ENCODE results near the gene BRPF3. TPM values are rescaled to one million over a fixed set of nuclear protein-coding genes. Genes with fewer than 3 reads are reported as not detected.
A peak's percentile ranks its signal among the peaks of the same experiment; 100 is the strongest.

The BRPF3 gene
- total and polyA plus RNA-seq, 4 experiments from 2014 or later = 1.8 to 36.7 (median 22.0) TPM

GRCh38 chr6:36267731-36268477, 71.4 kb downstream of the BRPF3 start:
- Histone ChIP-seq H3K4me1 (ENCODE audit: insufficient read depth, low read length) (no peaks in the 10 kb centered on the region), H3K4me3 (ENCODE audit: low read length in 2 of 2) (no peak overlapping the region), H3K27me3 (ENCODE audit: insufficient read depth, low read length) (no peaks in the 10 kb centered on the region), H3K27ac (ENCODE audit: low read depth, low read length) (no peak overlapping the region), H3K9me3 (ENCODE audit: control insufficient read depth in 1 of 2, low read length in 2 of 2) (no peaks in the 10 kb centered on the region), H3K36me3 (ENCODE audit: insufficient read depth, low read length) (no peaks in the 10 kb centered on the region)
- POLR2A ChIA-PET (ENCODE audit: partially characterized antibody) = no interaction called here
- no peak for DNase-seq
- H3K4me1 Mint-ChIP-seq = no peaks in the 10 kb centered on the region
- H3K36me3 Mint-ChIP-seq = no peaks in the 10 kb centered on the region
- peaks cover 0 to 8% (median 6%) of the 10 kb centered on the region in 8 donors for H3K9me3 Mint-ChIP-seq
- peak overlapping the region in 2 of 7 donors; percentile 1 to 43 for H3K27ac Mint-ChIP-seq
- intact Hi-C loops (cut with micrococcal nuclease) = no loop called here
- CTCF ChIA-PET (ENCODE audit: partially characterized antibody) = no interaction called here
- peaks cover 4 to 20% of the 10 kb centered on the region in 2 donors for H3K27me3 Mint-ChIP-seq
- no peak overlapping the region for H3K4me3 Mint-ChIP-seq

GRCh38 chr6:36268478-36269275, 72.1 kb downstream of the BRPF3 start:
- no peaks in the 10 kb centered on the region for H3K4me1 ChIP-seq (ENCODE audit: insufficient read depth, low read length)
- no peaks in the 10 kb centered on the region for H3K36me3 ChIP-seq (ENCODE audit: insufficient read depth, low read length)
- no peaks in the 10 kb centered on the region for H3K27me3 ChIP-seq (ENCODE audit: insufficient read depth, low read length)
- H3K27ac Mint-ChIP-seq = peak overlapping the region in 1 of 7 donors; percentile 1
- H3K4me3 ChIP-seq (ENCODE audit: low read length in 2 of 2) = no peak overlapping the region
- ChIA-PET POLR2A (ENCODE audit: partially characterized antibody) (no interaction called here), CTCF (ENCODE audit: partially characterized antibody) (no interaction called here)
- H3K9me3 ChIP-seq (ENCODE audit: control insufficient read depth in 1 of 2, low read length in 2 of 2) = no peaks in the 10 kb centered on the region
- intact Hi-C loops (cut with micrococcal nuclease) = no loop called here
- H3K4me3 Mint-ChIP-seq = no peak overlapping the region
- peaks cover 0 to 8% (median 6%) of the 10 kb centered on the region in 8 donors for H3K9me3 Mint-ChIP-seq
- H3K4me1 Mint-ChIP-seq = no peaks in the 10 kb centered on the region
- no peak for DNase-seq
- no peak overlapping the region for H3K27ac ChIP-seq (ENCODE audit: low read depth, low read length)
- peaks cover 4 to 20% of the 10 kb centered on the region in 2 donors for H3K27me3 Mint-ChIP-seq
- H3K36me3 Mint-ChIP-seq = no peaks in the 10 kb centered on the region

- Mint-ChIP-seq H3K4me3 (no peak within 1 kb of the TSS), H3K27me3 (peaks cover 3 to 22% of the 10 kb centered on the region in 2 donors), H3K36me3 (no peaks in the 10 kb centered on the region), H3K4me1 (no peaks in the 10 kb centered on the region), H3K9me3 (peaks cover 0 to 9% (median 6%) of the 10 kb centered on the region in 8 donors), H3K27ac (no peak within 1 kb of the TSS)
- ChIA-PET POLR2A (ENCODE audit: partially characterized antibody) (no interaction called here), CTCF (ENCODE audit: partially characterized antibody) (no interaction called here)
- Histone ChIP-seq H3K36me3 (ENCODE audit: insufficient read depth, low read length) (no peaks in the 10 kb centered on the region), H3K27ac (ENCODE audit: low read depth, low read length) (no peak within 1 kb of the TSS), H3K4me1 (ENCODE audit: insufficient read depth, low read length) (no peaks in the 10 kb centered on the region), H3K9me3 (ENCODE audit: control insufficient read depth in 1 of 2, low read length in 2 of 2) (no peaks in the 10 kb centered on the region), H3K4me3 (ENCODE audit: low read length in 2 of 2) (no peak within 1 kb of the TSS), H3K27me3 (ENCODE audit: insufficient read depth, low read length) (no peaks in the 10 kb centered on the region)
- intact Hi-C loops (cut with micrococcal nuclease) = no loop called here
- DNase-seq = no peak
Measured at GRCh38 chr6:36269834-36270705, 73.5 kb downstream of the BRPF3 start, which contains the start of gene PNPLA1. PNPLA1 (plus strand) TSS chr6:36270060; CDS start chr6:36270460, 400 bp downstream.

- Histone ChIP-seq H3K27me3 (ENCODE audit: insufficient read depth, low read length) (no peaks in the 10 kb centered on the region), H3K4me3 (ENCODE audit: low read length in 2 of 2) (no peak overlapping the region), H3K4me1 (ENCODE audit: insufficient read depth, low read length) (no peaks in the 10 kb centered on the region), H3K27ac (ENCODE audit: low read depth, low read length) (no peak overlapping the region), H3K9me3 (ENCODE audit: control insufficient read depth in 1 of 2, low read length in 2 of 2) (no peaks in the 10 kb centered on the region), H3K36me3 (ENCODE audit: insufficient read depth, low read length) (no peaks in the 10 kb centered on the region)
- Mint-ChIP-seq H3K27me3 (peaks cover 8 to 24% of the 10 kb centered on the region in 2 donors), H3K27ac (no peak overlapping the region), H3K9me3 (peaks cover 0 to 2% (median 0%) of the 10 kb centered on the region in 8 donors), H3K36me3 (no peaks in the 10 kb centered on the region), H3K4me3 (no peak overlapping the region), H3K4me1 (no peaks in the 10 kb centered on the region)
- intact Hi-C loops (cut with micrococcal nuclease) = no loop called here
- ChIA-PET CTCF (ENCODE audit: partially characterized antibody) (interaction anchor here (1.1 kb wide), 1 partner anchor 30 kb away, joined by 3 read pairs; no protein-coding TSS in a partner anchor), POLR2A (ENCODE audit: partially characterized antibody) (no interaction called here)
- no peak for DNase-seq
Measured at GRCh38 chr6:36272234-36272633, 75.7 kb downstream of the BRPF3 start.

GRCh38 chr6:36273067-36273466, 76.5 kb downstream of the BRPF3 start:
- intact Hi-C loops (cut with micrococcal nuclease) = no loop called here
- H3K36me3 ChIP-seq (ENCODE audit: insufficient read depth, low read length) = no peaks in the 10 kb centered on the region
- H3K36me3 Mint-ChIP-seq = no peaks in the 10 kb centered on the region
- peaks cover 0 to 2% (median 0%) of the 10 kb centered on the region in 8 donors for H3K9me3 Mint-ChIP-seq
- ChIA-PET POLR2A (ENCODE audit: partially characterized antibody) (no interaction called here), CTCF (ENCODE audit: partially characterized antibody) (no interaction called here)
- no peak overlapping the region for H3K27ac ChIP-seq (ENCODE audit: low read depth, low read length)
- H3K4me1 Mint-ChIP-seq = no peaks in the 10 kb centered on the region
- H3K27me3 ChIP-seq (ENCODE audit: insufficient read depth, low read length) = no peaks in the 10 kb centered on the region
- H3K27ac Mint-ChIP-seq = no peak overlapping the region
- no peaks in the 10 kb centered on the region for H3K9me3 ChIP-seq (ENCODE audit: control insufficient read depth in 1 of 2, low read length in 2 of 2)
- peaks cover 8 to 26% of the 10 kb centered on the region in 2 donors for H3K27me3 Mint-ChIP-seq
- no peaks in the 10 kb centered on the region for H3K4me1 ChIP-seq (ENCODE audit: insufficient read depth, low read length)
- no peak for DNase-seq
- H3K4me3 ChIP-seq (ENCODE audit: low read length in 2 of 2) = no peak overlapping the region
- no peak overlapping the region for H3K4me3 Mint-ChIP-seq

- peaks cover 0 to 2% (median 0%) of the 10 kb centered on the region in 8 donors for H3K9me3 Mint-ChIP-seq
- Histone ChIP-seq H3K9me3 (ENCODE audit: control insufficient read depth in 1 of 2, low read length in 2 of 2) (no peaks in the 10 kb centered on the region), H3K27ac (ENCODE audit: low read depth, low read length) (no peak overlapping the region), H3K27me3 (ENCODE audit: insufficient read depth, low read length) (no peaks in the 10 kb centered on the region), H3K4me3 (ENCODE audit: low read length in 2 of 2) (no peak overlapping the region), H3K4me1 (ENCODE audit: insufficient read depth, low read length) (no peaks in the 10 kb centered on the region), H3K36me3 (ENCODE audit: insufficient read depth, low read length) (no peaks in the 10 kb centered on the region)
- H3K27ac Mint-ChIP-seq = no peak overlapping the region
- no peak for DNase-seq
- H3K4me1 Mint-ChIP-seq = no peaks in the 10 kb centered on the region
- ChIA-PET CTCF (ENCODE audit: partially characterized antibody) (no interaction called here), POLR2A (ENCODE audit: partially characterized antibody) (no interaction called here)
- no peak overlapping the region for H3K4me3 Mint-ChIP-seq
- no peaks in the 10 kb centered on the region for H3K36me3 Mint-ChIP-seq
- intact Hi-C loops (cut with micrococcal nuclease) = no loop called here
- peaks cover 14 to 26% of the 10 kb centered on the region in 2 donors for H3K27me3 Mint-ChIP-seq
Measured at GRCh38 chr6:36273802-36274514, 77.4 kb downstream of the BRPF3 start.

All from CD4-positive, alpha-beta memory T cell (primary cell).